NCI-H345 treated with DMSO at 0.1 percent for 48 hours (cell line): ENCODE data around the gene PTGFRN.
"Not testable (repeated sequence)": the region's sequence is repeated elsewhere in the genome, so short reads cannot be mapped to it uniquely, and the experiment has no call there.

Experiments
- DNase-seq: peaks from one replicate; lab custom pipeline; 2025; ENCODE audit not compliant: unreplicated experiment; lab: John Stamatoyannopoulos, UW

PTGFRN gene

GRCh38 chr1:116962987-116963639 lies 53.4 kb downstream of the PTGFRN start:
- no peak for DNase-seq

- no peak for DNase-seq
Observed at GRCh38 chr1:116966791-116967190, 57.1 kb downstream of the PTGFRN start.

- no peak for DNase-seq
Observed at GRCh38 chr1:116968724-116969123, 59.0 kb downstream of the PTGFRN start.

- no peak for DNase-seq
Observed at GRCh38 chr1:116971258-116971860, 61.6 kb downstream of the PTGFRN start.

- DNase-seq, result no peak
Observed at GRCh38 chr1:116971965-116972673, 62.4 kb downstream of the PTGFRN start.

GRCh38 chr1:116972674-116973030 lies 62.9 kb downstream of the PTGFRN start:
- no peak for DNase-seq

GRCh38 chr1:116980309-116980708 lies 70.6 kb downstream of the PTGFRN start:
- DNase-seq, result not testable (repeated sequence)

- no peak for DNase-seq
Observed at GRCh38 chr1:116981521-116982037, 71.9 kb downstream of the PTGFRN start.

- DNase-seq, result no peak
Observed at GRCh38 chr1:116982319-116983004, 72.7 kb downstream of the PTGFRN start.

- no peak for DNase-seq
Observed at GRCh38 chr1:116983112-116983511, 73.4 kb downstream of the PTGFRN start.

GRCh38 chr1:116983678-116984077 lies 74.0 kb downstream of the PTGFRN start:
- DNase-seq, result no peak

GRCh38 chr1:116984406-116985160 lies 74.9 kb downstream of the PTGFRN start:
- DNase-seq, result no peak

- DNase-seq, result no peak
Observed at GRCh38 chr1:116986421-116987255, 76.9 kb downstream of the PTGFRN start.

GRCh38 chr1:116987256-116987555 lies 77.5 kb downstream of the PTGFRN start:
- no peak for DNase-seq

GRCh38 chr1:116988248-116988647 lies 78.5 kb downstream of the PTGFRN start:
- no peak for DNase-seq

GRCh38 chr1:116988908-116989307 lies 79.2 kb downstream of the PTGFRN start:
- no peak for DNase-seq

- DNase-seq, result no peak
Observed at GRCh38 chr1:116989835-116990234, 80.1 kb downstream of the PTGFRN start.

- DNase-seq, result no peak
Observed at GRCh38 chr1:116990612-116991151, 81.0 kb downstream of the PTGFRN start.

GRCh38 chr1:116991171-116991845 lies 81.6 kb downstream of the PTGFRN start:
- no peak for DNase-seq
